Caco-2 (cell line): Measurements from ENCODE around the gene SDF4. TPM values are rescaled to one million over a fixed set of nuclear protein-coding genes. Genes with fewer than 3 reads are reported as not detected.

Source experiments
- BruUV-seq: library from RNA; stranded (reverse); fragments of 400-500 nt; replicated peaks from 2 replicates; lab custom pipeline; 2021; lab: Mats Ljungman, UMichigan
- CTCF ChIA-PET: fragments of 300-600 bp; sonication (Branson Sonifier 250); formaldehyde crosslinking; loops from one replicate; lab custom pipeline; 2022; ENCODE audit warnings: antibody characterized with exemption; lab: Charles Lee
- POLR2A ChIA-PET: fragments of 300-600 bp; sonication (Branson Sonifier 250); formaldehyde crosslinking; loops from one replicate; lab custom pipeline; 2022; ENCODE audit warnings: antibody characterized with exemption; lab: Charles Lee
- DNase-seq, 2 experiments: peaks; one replicate each; pipeline versions ENCODE4 v3.0.0 to v3.0.0-alpha.2; 2020 to 2022
- H3K27me3 ChIP-seq: replicated peaks from 2 replicates; pipeline ENCODE4 v1.6.0; 2011; ENCODE audit warnings: low read length; ENCODE audit not compliant: control insufficient read depth, insufficient read depth
- H3K36me3 ChIP-seq: 2 replicates; pipeline ENCODE4 v1.5.1; 2011; ENCODE audit warnings: low read length; ENCODE audit not compliant: control insufficient read depth, insufficient read depth
- H3K4me1 ChIP-seq: fragments of 250-450 bp; sonication (Bioruptor Pico); 2 replicates; pipeline ENCODE4 v1.5.1; 2020; ENCODE audit warnings: mild to moderate bottlenecking
- H3K4me3 ChIP-seq: 2 replicates; pipeline ENCODE4 v1.5.1; 2011; ENCODE audit warnings: low read depth, mild to moderate bottlenecking, control low read depth, low read length
- H3K9me3 ChIP-seq: fragments of 250-450 bp; sonication (Bioruptor Pico); 2 replicates; pipeline ENCODE4 v1.5.1; 2020; ENCODE audit warnings: mild to moderate bottlenecking, moderate library complexity
- H3K27ac Mint-ChIP-seq: one replicate; pipeline ENCODE4 v1.8.0; 2022; ENCODE audit warnings: mixed read lengths; ENCODE audit not compliant: unreplicated experiment
- H3K27me3 Mint-ChIP-seq: one replicate; pipeline ENCODE4 v1.8.0; 2022; ENCODE audit warnings: mixed read lengths; ENCODE audit not compliant: insufficient read depth, unreplicated experiment
- H3K36me3 Mint-ChIP-seq: one replicate; pipeline ENCODE4 v1.8.0; 2022; ENCODE audit warnings: mild to moderate bottlenecking, mixed read lengths; ENCODE audit not compliant: insufficient read depth, unreplicated experiment
- H3K4me1 Mint-ChIP-seq: one replicate; pipeline ENCODE4 v1.8.0; 2022; ENCODE audit warnings: low read depth, mixed read lengths; ENCODE audit not compliant: unreplicated experiment
- H3K4me3 Mint-ChIP-seq: one replicate; pipeline ENCODE4 v1.8.0; 2022; ENCODE audit warnings: mild to moderate bottlenecking, moderate library complexity, mixed read lengths; ENCODE audit not compliant: unreplicated experiment
- H3K9me3 Mint-ChIP-seq: one replicate; pipeline ENCODE4 v1.8.0; 2022; ENCODE audit warnings: mixed read lengths; ENCODE audit not compliant: unreplicated experiment
- intact Hi-C: fragments of 100-400 bp; cut with micrococcal nuclease; formaldehyde crosslinking; loops from one replicate; pipeline ENCODE4 v1.10.0; 2022; ENCODE audit not compliant: unreplicated experiment
- total RNA-seq: library from RNA; stranded (reverse); gene quantifications from 2 replicates; pipeline ENCODE4 v1.2.3, GENCODE V29; 2022
- TF ChIP-seq, protein P1 (sequence below), 2 experiments: fragments of 200-600 bp in 1 of 2; IDR thresholded peaks; 1 replicate in 1 of 2; 2 replicates in 1 of 2; pipeline versions ENCODE4 v1.5.1 to v1.8.0; 2011 to 2022; ENCODE audit warnings: antibody characterized with exemption in 1 of 2, control low read depth in 1 of 2, inconsistent platforms in 1 of 2, low read depth in 1 of 2, low read length in 1 of 2, mild to moderate bottlenecking in 1 of 2, moderate library complexity in 1 of 2; ENCODE audit not compliant: insufficient read depth in 1 of 2, severe bottlenecking in 1 of 2, unreplicated experiment in 1 of 2

Gene SDF4
- total RNA-seq, 1 experiment from 2014 or later: 140 TPM

DNA sequence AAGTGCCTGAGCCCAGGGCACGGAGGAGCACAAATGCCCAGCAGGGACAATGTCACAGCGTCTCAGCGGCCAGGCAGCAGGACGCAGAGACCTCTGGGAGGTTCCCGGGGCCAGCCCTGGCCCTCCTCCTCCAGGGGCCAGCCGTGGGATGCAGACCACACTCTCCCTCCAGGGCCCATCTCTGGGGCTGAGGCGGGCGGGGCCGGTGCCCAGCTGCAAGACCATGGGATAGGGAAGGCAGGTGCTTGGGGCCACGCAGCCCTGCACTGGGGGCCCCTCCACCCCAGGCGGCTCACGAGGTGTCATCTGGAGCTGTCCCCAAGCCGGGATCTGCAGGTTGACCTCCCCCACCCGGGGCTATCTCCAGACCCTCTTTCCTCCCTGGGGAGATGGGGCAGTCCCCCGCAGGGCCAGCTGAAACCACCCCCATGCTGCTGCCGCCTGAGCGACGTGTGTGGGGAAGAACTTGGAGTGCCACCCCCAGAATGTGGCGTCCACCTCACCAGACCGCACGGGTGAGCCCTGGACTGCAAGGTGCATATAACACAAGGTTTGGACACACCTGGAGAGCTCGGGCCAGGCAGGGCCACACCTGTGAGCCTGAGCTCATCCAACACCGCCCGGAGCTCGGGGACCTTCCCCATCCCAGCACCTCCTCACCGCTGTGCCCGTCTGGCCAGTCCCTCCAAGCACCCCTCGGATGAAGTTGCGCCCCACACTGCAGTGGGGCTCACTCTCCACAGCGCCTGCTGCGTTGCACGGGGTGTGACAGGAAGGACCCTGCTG is 62.2 kb downstream of the SDF4 start:
- TF ChIP-seq, protein P1, sequence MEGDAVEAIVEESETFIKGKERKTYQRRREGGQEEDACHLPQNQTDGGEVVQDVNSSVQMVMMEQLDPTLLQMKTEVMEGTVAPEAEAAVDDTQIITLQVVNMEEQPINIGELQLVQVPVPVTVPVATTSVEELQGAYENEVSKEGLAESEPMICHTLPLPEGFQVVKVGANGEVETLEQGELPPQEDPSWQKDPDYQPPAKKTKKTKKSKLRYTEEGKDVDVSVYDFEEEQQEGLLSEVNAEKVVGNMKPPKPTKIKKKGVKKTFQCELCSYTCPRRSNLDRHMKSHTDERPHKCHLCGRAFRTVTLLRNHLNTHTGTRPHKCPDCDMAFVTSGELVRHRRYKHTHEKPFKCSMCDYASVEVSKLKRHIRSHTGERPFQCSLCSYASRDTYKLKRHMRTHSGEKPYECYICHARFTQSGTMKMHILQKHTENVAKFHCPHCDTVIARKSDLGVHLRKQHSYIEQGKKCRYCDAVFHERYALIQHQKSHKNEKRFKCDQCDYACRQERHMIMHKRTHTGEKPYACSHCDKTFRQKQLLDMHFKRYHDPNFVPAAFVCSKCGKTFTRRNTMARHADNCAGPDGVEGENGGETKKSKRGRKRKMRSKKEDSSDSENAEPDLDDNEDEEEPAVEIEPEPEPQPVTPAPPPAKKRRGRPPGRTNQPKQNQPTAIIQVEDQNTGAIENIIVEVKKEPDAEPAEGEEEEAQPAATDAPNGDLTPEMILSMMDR (IDR thresholded peaks at IDR 0.05; ENCODE audit: insufficient read depth in 1 of 2, low read depth in 1 of 2, low read length in 1 of 2, severe bottlenecking in 1 of 2, unreplicated experiment in 1 of 2): no peak
- ChIA-PET CTCF (no interaction called here), POLR2A (no interaction called here)
- Mint-ChIP-seq H3K27ac (no peak overlapping the region), H3K4me3 (no peak overlapping the region), H3K4me1 (no peaks in the 10 kb centered on the region), H3K36me3 (peaks cover 35% of the 10 kb centered on the region), H3K9me3 (no peaks in the 10 kb centered on the region), H3K27me3 (no peaks in the 10 kb centered on the region)
- H3K4me3 ChIP-seq: no peak overlapping the region
- intact Hi-C loops: no loop called here
- H3K9me3 ChIP-seq: no peaks in the 10 kb centered on the region
- BruUV-seq: no TSS peak
- no peaks in the 10 kb centered on the region; the same call in 1 of the 2 replicates for H3K36me3 ChIP-seq
- H3K4me1 ChIP-seq: peaks cover 9% of the 10 kb centered on the region
- DNase-seq: peak in 1 of 2 experiments; percentile 30
- no peaks in the 10 kb centered on the region for H3K27me3 ChIP-seq

- H3K9me3 ChIP-seq: no peaks in the 10 kb centered on the region
- POLR2A ChIA-PET: no interaction called here
- BruUV-seq: no TSS peak
These were observed 63.1 kb downstream of the SDF4 start for GRCh38 chr1:1168451-1169411.

More at GRCh38 chr1:1168451-1169411, 63.1 kb downstream of the SDF4 start:
- H3K4me1 Mint-ChIP-seq: no peaks in the 10 kb centered on the region
- H3K27me3 Mint-ChIP-seq: no peaks in the 10 kb centered on the region
- TF ChIP-seq, protein P1 (IDR thresholded peaks at IDR 0.05; ENCODE audit: insufficient read depth in 1 of 2, low read depth in 1 of 2, low read length in 1 of 2, severe bottlenecking in 1 of 2, unreplicated experiment in 1 of 2): no peak
- Histone ChIP-seq H3K27me3 (no peaks in the 10 kb centered on the region), H3K36me3 (no peaks in the 10 kb centered on the region; the same call in 1 of the 2 replicates), H3K4me1 (peaks cover 9% of the 10 kb centered on the region), H3K4me3 (no peak overlapping the region)
- peak in 1 of 2 experiments; percentile 29 for DNase-seq
- intact Hi-C loops: no loop called here
- peaks cover 43% of the 10 kb centered on the region for H3K36me3 Mint-ChIP-seq
- H3K27ac Mint-ChIP-seq: no peak overlapping the region
- H3K9me3 Mint-ChIP-seq: no peaks in the 10 kb centered on the region
- no peak overlapping the region for H3K4me3 Mint-ChIP-seq
- CTCF ChIA-PET: no interaction called here
